GM12878 (cell line): ENCODE results near the gene TNFAIP3. TPM values are rescaled to one million over a fixed set of nuclear protein-coding genes. Genes with fewer than 3 reads are reported as not detected.
A peak's percentile ranks its signal among the peaks of the same experiment; 100 is the strongest.

Experiments
- ATAC-seq: fragments of 200-7000 bp; cut with Tn5 transposase; 3 replicates; pipeline ENCODE4 v1.9.1; 2020; ENCODE audit warnings: mild to moderate bottlenecking, moderate library complexity
- BruUV-seq: library from RNA; stranded (reverse); fragments of 400-500 nt; replicated peaks from 2 replicates; lab custom pipeline; 2021; lab: Mats Ljungman, UMichigan
- CTCF ChIA-PET: fragments of 300-600 bp; sonication (Branson Sonifier 250); formaldehyde crosslinking; extraction: SDS; loops from one replicate; lab custom pipeline; 2021; ENCODE audit warnings: inconsistent platforms; lab: Yijun Ruan, JAX
- POLR2A ChIA-PET: fragments of 350-600 bp; formaldehyde crosslinking; extraction: SDS; loops from one replicate; lab custom pipeline; 2021; ENCODE audit warnings: inconsistent platforms; lab: Charles Lee
- RAD21 ChIA-PET: fragments of 300-600 bp; sonication (Branson Sonifier 250); formaldehyde crosslinking; loops from one replicate; lab custom pipeline; 2023; ENCODE audit warnings: antibody characterized with exemption; ENCODE audit not compliant: unreplicated experiment; lab: Charles Lee
- SMC1A ChIA-PET: fragments of 300-600 bp; sonication (Branson Sonifier 250); formaldehyde crosslinking; loops from one replicate; lab custom pipeline; 2023; ENCODE audit not compliant: unreplicated experiment, uncharacterized antibody; lab: Charles Lee
- DNase-seq: peaks from one replicate; pipeline ENCODE4 v3.0.0-alpha.2; 2011; ENCODE audit warnings: low read depth, low spot score
- FAIRE-seq: peaks from 3 replicates; lab custom pipeline; 2011; peaks lifted over from hg19 to GRCh38; lab: Jason Lieb, UNC
- H2AFZ ChIP-seq: 2 replicates; pipeline ENCODE4 v1.6.0; 2011; ENCODE audit warnings: low read depth, low read length, control low read depth; ENCODE audit not compliant: control insufficient read depth
- H3K27ac ChIP-seq: 2 replicates; pipeline ENCODE4 v1.5.1; 2011; ENCODE audit warnings: control low read depth; ENCODE audit not compliant: control insufficient read depth, insufficient read depth
- H3K27me3 ChIP-seq, 2 experiments: replicated peaks in 1 of 2; 2 replicates each; pipeline versions ENCODE4 v1.6.0 to v1.6.1; 2011; ENCODE audit warnings: low read length in 1 of 2; ENCODE audit not compliant: control insufficient read depth in 2 of 2, insufficient read depth in 2 of 2
- H3K36me3 ChIP-seq, 2 experiments: 2 replicates each; pipeline ENCODE4 v1.5.1; 2011; ENCODE audit warnings: low read length in 1 of 2; ENCODE audit not compliant: control insufficient read depth in 2 of 2, insufficient read depth in 2 of 2
- H3K4me1 ChIP-seq: 2 replicates; pipeline ENCODE4 v1.6.1; 2011; ENCODE audit warnings: mild to moderate bottlenecking, low read length, moderate library complexity, mixed read lengths; ENCODE audit not compliant: control insufficient read depth, insufficient read depth
- H3K4me2 ChIP-seq: 2 replicates; pipeline ENCODE4 v1.6.0; 2011; ENCODE audit warnings: control low read depth; ENCODE audit not compliant: control insufficient read depth, insufficient read depth
- H3K4me3 ChIP-seq: fragments of 200-600 bp; sonication (generic); 2 replicates; pipeline ENCODE4 v1.5.1; 2016
- H3K79me2 ChIP-seq: 2 replicates; pipeline ENCODE4 v1.6.0; 2011; ENCODE audit warnings: low read length; ENCODE audit not compliant: control insufficient read depth, insufficient read depth
- H3K9ac ChIP-seq: 2 replicates; pipeline ENCODE4 v1.8.0; 2011; ENCODE audit warnings: low read length, control low read depth, mixed read lengths; ENCODE audit not compliant: control insufficient read depth, insufficient read depth
- H3K9me3 ChIP-seq: replicated peaks from 3 replicates; pipeline ENCODE4 v1.5.1; 2011; ENCODE audit warnings: mild to moderate bottlenecking, low read length; ENCODE audit not compliant: control insufficient read depth, insufficient read depth
- H4K20me1 ChIP-seq: 2 replicates; pipeline ENCODE4 v1.6.0; 2011; ENCODE audit not compliant: control insufficient read depth, insufficient read depth
- BACH1 ChIP-seq: fragments of 450-650 bp; IDR thresholded peaks from 2 replicates; pipeline ENCODE4 v1.6.1; 2017; ENCODE audit warnings: mild to moderate bottlenecking, borderline replicate concordance
- CBX5 ChIP-seq: sonication (generic); IDR thresholded peaks from 2 replicates; pipeline ENCODE4 v1.6.1; 2016; ENCODE audit warnings: low read depth, moderate library complexity, mild to moderate bottlenecking, inconsistent platforms
- HCFC1 ChIP-seq: fragments of 150-350 bp; IDR thresholded peaks from 2 replicates; pipeline ENCODE4 v1.6.1; 2014; ENCODE audit warnings: low read length
- IKZF1 ChIP-seq: fragments of 450-650 bp; conservative IDR thresholded peaks from 2 replicates; pipeline ENCODE4 v1.6.1; 2017; ENCODE audit warnings: antibody characterized with exemption, mild to moderate bottlenecking
- POLR2AphosphoS5 ChIP-seq: IDR thresholded peaks from 2 replicates; pipeline ENCODE4 v1.6.1; 2011; ENCODE audit warnings: mild to moderate bottlenecking, low read length, inconsistent platforms
- SMAD5 ChIP-seq: IDR thresholded peaks from 2 replicates; pipeline ENCODE4 v1.6.1; 2016; ENCODE audit warnings: antibody characterized with exemption, low read depth
- TCF7 ChIP-seq: IDR thresholded peaks from 2 replicates; pipeline ENCODE4 v1.6.1; 2014; ENCODE audit warnings: antibody characterized with exemption, borderline replicate concordance
- YBX1 ChIP-seq: fragments of 450-650 bp; IDR thresholded peaks from 2 replicates; pipeline ENCODE4 v1.6.1; 2016; ENCODE audit warnings: antibody characterized with exemption
- WGBS: methylation state at CpG from one replicate; pipeline ENCODE4 v1.1.6; 2016; ENCODE audit warnings: low lambda C conversion rate; ENCODE audit not compliant: insufficient replicate concordance, insufficient coverage; ENCODE audit errors: missing lambda C conversion rate; 5-methylcytosine and 5-hydroxymethylcytosine counted together
- in situ Hi-C: fragments of 300-500 bp; cut with MboI; formaldehyde crosslinking; loops from 9 replicates; pipeline ENCODE4 v1.14.3; 2018; ENCODE audit warnings: mixed read lengths
- intact Hi-C: fragments of 100-400 bp; cut with micrococcal nuclease; formaldehyde crosslinking; loops from one replicate; pipeline ENCODE4 v1.14.2; 2022; ENCODE audit not compliant: unreplicated experiment
- polyA plus RNA-seq, 11 experiments: library from polyadenylated mRNA; depleted of rRNA in 4 of 11; unstranded in 6 of 11; stranded (reverse) in 5 of 11; fragments of >200 nt; fragmentation: Nextera tagmentation in 4 of 11; fragmentation: Illumina TruSeq in 1 of 11; extraction: Ambion mirVana in 4 of 11; extraction: Trizol in 1 of 11; gene quantifications; 1 replicate in 1 of 11; 2 replicates in 10 of 11; pipeline versions ENCODE4 v1.2.1 to v1.2.3, GENCODE V29; 2011 to 2016; ENCODE audit warnings: inconsistent platforms in 2 of 11, missing spikeins in 2 of 11, low read depth in 1 of 11
- total RNA-seq, 4 experiments: library from RNA; depleted of rRNA in 3 of 4; stranded (reverse); fragments of >200 nt in 3 of 4; fragmentation: Illumina TruSeq in 1 of 4; extraction: Trizol in 1 of 4; gene quantifications; 2 replicates each; pipeline versions ENCODE4 v1.2.1 to v1.2.3, GENCODE V29; 2013 to 2021
- TF ChIP-seq, protein P1 (sequence below), 3 experiments: IDR thresholded peaks in 2 of 3; conservative IDR thresholded peaks in 1 of 3; 2 replicates each; pipeline ENCODE4 v1.5.1; 2011; ENCODE audit warnings: low read depth in 3 of 3, low read length in 3 of 3, mild to moderate bottlenecking in 3 of 3, control low read depth in 2 of 3, moderate library complexity in 2 of 3, inconsistent platforms in 1 of 3, mixed read lengths in 1 of 3; ENCODE audit not compliant: control insufficient read depth in 2 of 3, insufficient read depth in 1 of 3; ENCODE audit errors: extremely low read depth in 1 of 3
- TF ChIP-seq, protein P2 (sequence below): IDR thresholded peaks from 2 replicates; pipeline ENCODE4 v1.6.1; 2012; ENCODE audit warnings: low read depth, low read length, improper control_type of control experiment
- TF ChIP-seq, protein P3 (sequence below): fragments of 450-650 bp; IDR thresholded peaks from 2 replicates; pipeline ENCODE4 v1.6.1; 2017; ENCODE audit warnings: borderline replicate concordance
- TF ChIP-seq, protein P4 (sequence below): fragments of 450-650 bp; IDR thresholded peaks from 2 replicates; pipeline ENCODE4 v1.6.1; 2016; ENCODE audit warnings: mild to moderate bottlenecking

TNFAIP3 gene
- total and polyA plus RNA-seq, 10 of the 15 experiments (the other 5 are each of a cell fraction or from before 2014, with no cell fraction given), result 18.0 to 350 (median 127) TPM

DNA sequence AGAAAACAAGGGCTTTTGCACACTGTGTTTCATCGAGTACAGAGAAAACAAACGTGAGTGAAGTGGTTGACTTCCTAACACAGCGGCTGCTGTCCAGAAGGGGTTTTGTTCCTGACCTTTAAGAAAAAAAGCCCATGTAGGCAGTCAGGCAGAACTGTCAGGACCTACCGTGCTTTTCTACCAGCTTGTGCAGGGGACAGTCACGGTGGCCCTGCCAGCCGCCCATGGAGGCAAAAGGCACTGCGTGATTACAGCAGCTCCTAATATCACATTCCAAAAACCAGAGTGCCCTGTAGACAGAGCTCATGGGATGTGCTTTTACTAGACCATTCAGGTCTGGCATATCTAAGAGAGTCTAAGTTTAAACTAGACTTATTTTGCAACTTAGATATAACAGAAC is 12.2 kb downstream of the TNFAIP3 start (continued):
- TF ChIP-seq, protein P1, sequence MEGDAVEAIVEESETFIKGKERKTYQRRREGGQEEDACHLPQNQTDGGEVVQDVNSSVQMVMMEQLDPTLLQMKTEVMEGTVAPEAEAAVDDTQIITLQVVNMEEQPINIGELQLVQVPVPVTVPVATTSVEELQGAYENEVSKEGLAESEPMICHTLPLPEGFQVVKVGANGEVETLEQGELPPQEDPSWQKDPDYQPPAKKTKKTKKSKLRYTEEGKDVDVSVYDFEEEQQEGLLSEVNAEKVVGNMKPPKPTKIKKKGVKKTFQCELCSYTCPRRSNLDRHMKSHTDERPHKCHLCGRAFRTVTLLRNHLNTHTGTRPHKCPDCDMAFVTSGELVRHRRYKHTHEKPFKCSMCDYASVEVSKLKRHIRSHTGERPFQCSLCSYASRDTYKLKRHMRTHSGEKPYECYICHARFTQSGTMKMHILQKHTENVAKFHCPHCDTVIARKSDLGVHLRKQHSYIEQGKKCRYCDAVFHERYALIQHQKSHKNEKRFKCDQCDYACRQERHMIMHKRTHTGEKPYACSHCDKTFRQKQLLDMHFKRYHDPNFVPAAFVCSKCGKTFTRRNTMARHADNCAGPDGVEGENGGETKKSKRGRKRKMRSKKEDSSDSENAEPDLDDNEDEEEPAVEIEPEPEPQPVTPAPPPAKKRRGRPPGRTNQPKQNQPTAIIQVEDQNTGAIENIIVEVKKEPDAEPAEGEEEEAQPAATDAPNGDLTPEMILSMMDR (IDR thresholded peaks at IDR 0.05 in 2 of 3, conservative IDR thresholded peaks at IDR 0.05 in 1 of 3; ENCODE audit: control insufficient read depth in 2 of 3, extremely low read depth in 1 of 3, insufficient read depth in 1 of 3, low read depth in 3 of 3, low read length in 3 of 3), result no peak
- TF ChIP-seq YBX1 (no peak), TCF7 (no peak), HCFC1 (no peak)
- TF ChIP-seq, protein P2, sequence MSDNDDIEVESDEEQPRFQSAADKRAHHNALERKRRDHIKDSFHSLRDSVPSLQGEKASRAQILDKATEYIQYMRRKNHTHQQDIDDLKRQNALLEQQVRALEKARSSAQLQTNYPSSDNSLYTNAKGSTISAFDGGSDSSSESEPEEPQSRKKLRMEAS, result no peak

DNA sequence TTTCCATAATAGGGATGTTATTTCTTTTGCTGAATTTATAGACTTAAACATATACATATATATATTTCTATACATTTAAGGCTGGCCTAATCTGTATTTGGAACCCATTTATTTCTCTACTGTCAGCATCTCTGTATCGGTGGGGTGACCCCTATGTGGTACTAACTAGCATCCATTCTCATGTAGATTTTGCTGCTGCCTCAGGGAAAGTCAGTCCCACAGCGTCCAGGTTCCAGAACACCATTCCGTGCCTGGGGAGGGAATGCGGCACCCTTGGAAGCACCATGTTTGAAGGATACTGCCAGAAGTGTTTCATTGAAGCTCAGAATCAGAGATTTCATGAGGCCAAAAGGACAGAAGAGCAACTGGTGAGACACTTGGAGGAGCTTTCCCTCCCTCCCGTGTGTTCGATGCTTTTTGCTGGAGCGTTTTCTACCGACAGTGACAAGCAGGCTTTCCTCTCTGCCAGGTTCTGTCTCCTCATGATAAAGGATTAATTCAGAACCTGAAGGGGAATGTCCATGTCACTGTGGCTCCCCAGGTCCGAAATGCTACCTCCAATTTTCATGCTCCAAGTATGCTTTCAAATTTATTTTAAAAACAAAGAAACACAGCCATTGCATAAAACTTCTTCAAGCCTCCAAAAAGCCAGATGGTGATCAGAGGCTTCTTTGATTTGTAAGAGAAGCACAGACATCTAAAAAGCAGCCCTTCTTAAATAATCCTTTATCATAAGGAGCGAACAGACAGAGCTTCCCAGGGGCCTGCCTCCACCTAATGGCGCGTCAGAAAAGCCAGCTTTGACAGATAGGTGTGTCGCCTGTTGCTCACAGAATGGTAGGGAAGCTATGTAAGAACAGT is 13.1 kb downstream of the TNFAIP3 start:
- BruUV-seq, result no TSS peak
- Histone ChIP-seq H3K79me2 (peaks cover 64% of the 10 kb centered on the region), H3K4me2 (peak overlapping the region; percentile 54; the same call in 1 of the 2 replicates), H3K36me3 (peaks cover 43 to 69% of the 10 kb centered on the region in 2 experiments), H3K9ac (peak overlapping the region; percentile 26), H3K27ac (no peak overlapping the region), H3K4me1 (peaks cover 10% of the 10 kb centered on the region; the same call in 1 of the 2 replicates), H3K9me3 (no peaks in the 10 kb centered on the region), H3K27me3 (no peaks in the 10 kb centered on the region), H4K20me1 (no peaks in the 10 kb centered on the region; the same call in 1 of the 2 replicates), H2AFZ (no peak overlapping the region), H3K4me3 (0 out of 2 replicates have a peak overlapping the region, but pooled peaks have one; percentile 42)
- intact Hi-C loops, result no loop called here
- no peak for FAIRE-seq
- no peak for ATAC-seq
- RAD21 ChIA-PET, result interaction anchor here (0.9 to 20.6 kb wide), 9 partner anchors 9 to 176 kb away, joined by 3 to 774 read pairs (median 20); no protein-coding TSS in a partner anchor
- CTCF ChIA-PET, result interaction anchor here (0.9 to 24.0 kb wide), 9 partner anchors 9 to 172 kb away, joined by 3 to 712 read pairs (median 5); no protein-coding TSS in a partner anchor
- no peak for DNase-seq
- WGBS, result 94% methylated on average over 13 of the region's 13 CpGs
- TF ChIP-seq, protein P3, sequence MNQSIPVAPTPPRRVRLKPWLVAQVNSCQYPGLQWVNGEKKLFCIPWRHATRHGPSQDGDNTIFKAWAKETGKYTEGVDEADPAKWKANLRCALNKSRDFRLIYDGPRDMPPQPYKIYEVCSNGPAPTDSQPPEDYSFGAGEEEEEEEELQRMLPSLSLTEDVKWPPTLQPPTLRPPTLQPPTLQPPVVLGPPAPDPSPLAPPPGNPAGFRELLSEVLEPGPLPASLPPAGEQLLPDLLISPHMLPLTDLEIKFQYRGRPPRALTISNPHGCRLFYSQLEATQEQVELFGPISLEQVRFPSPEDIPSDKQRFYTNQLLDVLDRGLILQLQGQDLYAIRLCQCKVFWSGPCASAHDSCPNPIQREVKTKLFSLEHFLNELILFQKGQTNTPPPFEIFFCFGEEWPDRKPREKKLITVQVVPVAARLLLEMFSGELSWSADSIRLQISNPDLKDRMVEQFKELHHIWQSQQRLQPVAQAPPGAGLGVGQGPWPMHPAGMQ, result no peak
- TF ChIP-seq POLR2AphosphoS5 (peak; percentile 67), BACH1 (no peak; the same call in 1 of the 2 replicates), CBX5 (no peak), SMAD5 (0 out of 2 replicates have a peak, but pooled peaks have one; percentile 43), IKZF1 (0 out of 2 replicates have a peak, but pooled peaks have one; percentile 2)
- TF ChIP-seq, protein P4, sequence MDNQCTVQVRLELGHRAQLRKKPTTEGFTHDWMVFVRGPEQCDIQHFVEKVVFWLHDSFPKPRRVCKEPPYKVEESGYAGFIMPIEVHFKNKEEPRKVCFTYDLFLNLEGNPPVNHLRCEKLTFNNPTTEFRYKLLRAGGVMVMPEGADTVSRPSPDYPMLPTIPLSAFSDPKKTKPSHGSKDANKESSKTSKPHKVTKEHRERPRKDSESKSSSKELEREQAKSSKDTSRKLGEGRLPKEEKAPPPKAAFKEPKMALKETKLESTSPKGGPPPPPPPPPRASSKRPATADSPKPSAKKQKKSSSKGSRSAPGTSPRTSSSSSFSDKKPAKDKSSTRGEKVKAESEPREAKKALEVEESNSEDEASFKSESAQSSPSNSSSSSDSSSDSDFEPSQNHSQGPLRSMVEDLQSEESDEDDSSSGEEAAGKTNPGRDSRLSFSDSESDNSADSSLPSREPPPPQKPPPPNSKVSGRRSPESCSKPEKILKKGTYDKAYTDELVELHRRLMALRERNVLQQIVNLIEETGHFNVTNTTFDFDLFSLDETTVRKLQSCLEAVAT, result peak; percentile 44; the same call in 1 of the 2 replicates
- POLR2A ChIA-PET, result interaction anchor here (0.8 to 3.3 kb wide), 11 partner anchors 9 to 60 kb away, joined by 3 to 20 read pairs (median 3); no protein-coding TSS in a partner anchor
- SMC1A ChIA-PET, result interaction anchor here (0.8 to 30.6 kb wide), 8 partner anchors 11 to 175 kb away, joined by 3 to 1237 read pairs (median 26); partner anchors contain the start of gene TNFAIP3
- in situ Hi-C loops, result loop anchor here (10.0 kb wide), 1 partner anchor 235 kb away; no protein-coding TSS in a partner anchor
